Smooth muscle cell (in vitro differentiated cells): ENCODE results near the gene XK. TPM values are rescaled to one million over a fixed set of nuclear protein-coding genes. Genes with fewer than 3 reads are reported as not detected.

Experiments used
- DNase-seq: peaks from one replicate; lab custom pipeline; 2025; ENCODE audit not compliant: unreplicated experiment; lab: John Stamatoyannopoulos, UW
- H2AFZ ChIP-seq: fragments of 200-600 bp; sonication (generic); 2 replicates; pipeline ENCODE4 v1.6.0; 2016; ENCODE audit warnings: antibody characterized with exemption, low read depth, mild to moderate bottlenecking
- H3F3A ChIP-seq: fragments of 200-600 bp; sonication (generic); 2 replicates; pipeline ENCODE4 v1.6.0; 2017; ENCODE audit warnings: antibody characterized with exemption, low read depth
- H3K27ac ChIP-seq: fragments of 200-600 bp; sonication (generic); 2 replicates; pipeline ENCODE4 v1.5.1; 2016; ENCODE audit warnings: low read depth, mild to moderate bottlenecking
- H3K27me3 ChIP-seq: fragments of 200-600 bp; sonication (generic); 2 replicates; pipeline ENCODE4 v1.6.1; 2016; ENCODE audit warnings: low read depth, mild to moderate bottlenecking
- H3K36me3 ChIP-seq: fragments of 200-600 bp; sonication (generic); 2 replicates; pipeline ENCODE4 v1.5.1; 2016; ENCODE audit warnings: low read depth
- H3K4me1 ChIP-seq: fragments of 200-600 bp; sonication (generic); 2 replicates; pipeline ENCODE4 v1.5.1; 2016; ENCODE audit warnings: low read depth
- H3K4me2 ChIP-seq: fragments of 200-600 bp; sonication (generic); 2 replicates; pipeline ENCODE4 v1.6.0; 2016; ENCODE audit warnings: mild to moderate bottlenecking
- H3K4me3 ChIP-seq: fragments of 200-600 bp; sonication (generic); 2 replicates; pipeline ENCODE4 v1.5.1; 2016; ENCODE audit warnings: mild to moderate bottlenecking
- H3K79me2 ChIP-seq: fragments of 200-600 bp; sonication (generic); 2 replicates; pipeline ENCODE4 v1.6.0; 2016; ENCODE audit warnings: low read depth, mild to moderate bottlenecking
- H3K9ac ChIP-seq: fragments of 200-600 bp; sonication (generic); 2 replicates; pipeline ENCODE4 v1.6.0; 2016; ENCODE audit warnings: low read depth
- H3K9me3 ChIP-seq: fragments of 200-600 bp; sonication (generic); replicated peaks from 2 replicates; pipeline ENCODE4 v1.5.1; 2016; ENCODE audit warnings: low read depth
- H4K20me1 ChIP-seq: fragments of 200-600 bp; sonication (generic); 2 replicates; pipeline ENCODE4 v1.6.0; 2016; ENCODE audit warnings: low read depth
- WGBS: methylation state at CpG from one replicate; pipeline ENCODE4 v1.1.7; 2016; ENCODE audit warnings: low lambda C conversion rate; 5-methylcytosine and 5-hydroxymethylcytosine counted together
- polyA plus RNA-seq: library from polyadenylated mRNA; unstranded; fragments of >200 nt; fragmentation: Nextera tagmentation; extraction: Ambion mirVana; gene quantifications from 2 replicates; pipeline ENCODE4 v1.2.1, GENCODE V29; 2016
- total RNA-seq: library from RNA; depleted of rRNA; stranded (reverse); fragments of >200 nt; gene quantifications from 2 replicates; pipeline ENCODE4 v1.2.3, GENCODE V29; 2014
- TF ChIP-seq, protein P1 (sequence below): fragments of 200-600 bp; sonication (generic); IDR thresholded peaks from 2 replicates; pipeline ENCODE4 v1.5.1; 2017; ENCODE audit warnings: borderline replicate concordance, mild to moderate bottlenecking, antibody characterized with exemption; ENCODE audit not compliant: insufficient read depth, poor library complexity, severe bottlenecking

The XK gene
- total and polyA plus RNA-seq, 2 experiments from 2014 or later: 0.13 TPM; not detected in 1

- no peaks in the 10 kb centered on the region for H3K4me1 ChIP-seq
- no peak overlapping the region for H3K27ac ChIP-seq
- WGBS: 80% methylated on average over 1 of the region's 1 CpG
- H3K4me2 ChIP-seq: no peak overlapping the region
- no peaks in the 10 kb centered on the region for H3K36me3 ChIP-seq
- H4K20me1 ChIP-seq: no peaks in the 10 kb centered on the region
- H3K4me3 ChIP-seq: no peak overlapping the region
- TF ChIP-seq, protein P1, sequence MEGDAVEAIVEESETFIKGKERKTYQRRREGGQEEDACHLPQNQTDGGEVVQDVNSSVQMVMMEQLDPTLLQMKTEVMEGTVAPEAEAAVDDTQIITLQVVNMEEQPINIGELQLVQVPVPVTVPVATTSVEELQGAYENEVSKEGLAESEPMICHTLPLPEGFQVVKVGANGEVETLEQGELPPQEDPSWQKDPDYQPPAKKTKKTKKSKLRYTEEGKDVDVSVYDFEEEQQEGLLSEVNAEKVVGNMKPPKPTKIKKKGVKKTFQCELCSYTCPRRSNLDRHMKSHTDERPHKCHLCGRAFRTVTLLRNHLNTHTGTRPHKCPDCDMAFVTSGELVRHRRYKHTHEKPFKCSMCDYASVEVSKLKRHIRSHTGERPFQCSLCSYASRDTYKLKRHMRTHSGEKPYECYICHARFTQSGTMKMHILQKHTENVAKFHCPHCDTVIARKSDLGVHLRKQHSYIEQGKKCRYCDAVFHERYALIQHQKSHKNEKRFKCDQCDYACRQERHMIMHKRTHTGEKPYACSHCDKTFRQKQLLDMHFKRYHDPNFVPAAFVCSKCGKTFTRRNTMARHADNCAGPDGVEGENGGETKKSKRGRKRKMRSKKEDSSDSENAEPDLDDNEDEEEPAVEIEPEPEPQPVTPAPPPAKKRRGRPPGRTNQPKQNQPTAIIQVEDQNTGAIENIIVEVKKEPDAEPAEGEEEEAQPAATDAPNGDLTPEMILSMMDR: no peak
- DNase-seq: no peak
- H3K9me3 ChIP-seq: no peaks in the 10 kb centered on the region
- no peaks in the 10 kb centered on the region for H3K79me2 ChIP-seq
- no peak overlapping the region for H2AFZ ChIP-seq
- no peak overlapping the region for H3K9ac ChIP-seq
- H3K27me3 ChIP-seq: no peaks in the 10 kb centered on the region
- no peaks in the 10 kb centered on the region for H3F3A ChIP-seq
Measured at GRCh38 chrX:37651921-37652452, 33.6 kb upstream of the XK start.

DNA sequence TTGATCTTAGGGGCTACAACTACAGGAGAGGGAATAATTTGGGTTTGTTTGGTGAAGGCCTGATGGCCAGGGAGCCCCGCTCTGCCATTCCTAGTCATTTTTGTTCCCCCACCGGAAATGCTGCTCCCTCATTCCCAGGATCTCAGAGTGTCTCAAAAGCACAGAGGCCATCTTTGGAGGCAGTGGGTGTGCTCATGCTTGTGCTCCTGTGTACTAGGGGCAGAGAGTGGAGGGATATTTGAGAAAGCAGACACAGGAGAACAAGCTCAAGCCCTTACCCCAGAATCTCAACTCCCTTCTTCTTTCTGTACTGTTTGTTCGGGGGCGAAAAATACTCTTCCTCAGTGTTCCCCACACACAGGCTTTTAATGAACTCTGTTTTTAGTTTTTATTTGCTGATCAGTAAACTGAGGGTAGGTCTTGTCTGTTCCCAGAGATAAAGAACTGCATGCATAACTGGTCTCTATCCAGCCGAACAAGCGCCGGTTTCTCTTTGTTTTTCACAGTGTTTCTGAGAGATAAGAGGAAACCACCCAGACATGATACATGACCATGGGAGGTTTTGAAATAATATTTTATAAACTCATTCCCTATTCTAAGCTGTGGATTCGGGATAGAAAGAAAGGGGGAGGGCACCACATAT, 32.9 kb upstream of the XK start:
- H3K4me1 ChIP-seq: no peaks in the 10 kb centered on the region
- no peak overlapping the region for H3K4me3 ChIP-seq
- H4K20me1 ChIP-seq: no peaks in the 10 kb centered on the region
- no peak overlapping the region for H3K4me2 ChIP-seq
- H3K36me3 ChIP-seq: no peaks in the 10 kb centered on the region
- WGBS: 85% methylated on average over 8 of the region's 8 CpGs
- no peak overlapping the region for H3K27ac ChIP-seq
- no peak overlapping the region for H3K9ac ChIP-seq
- DNase-seq: no peak
- H2AFZ ChIP-seq: no peak overlapping the region
- no peaks in the 10 kb centered on the region for H3K27me3 ChIP-seq
- H3K79me2 ChIP-seq: no peaks in the 10 kb centered on the region
- TF ChIP-seq, protein P1: no peak
- no peaks in the 10 kb centered on the region for H3F3A ChIP-seq
- no peaks in the 10 kb centered on the region for H3K9me3 ChIP-seq

GRCh38 chrX:37653397-37654085, 32.0 kb upstream of the XK start:
- TF ChIP-seq, protein P1: no peak
- Histone ChIP-seq H3K4me1 (no peaks in the 10 kb centered on the region), H3K36me3 (no peaks in the 10 kb centered on the region), H2AFZ (no peak overlapping the region), H3K27me3 (no peaks in the 10 kb centered on the region), H3K27ac (no peak overlapping the region), H3K9me3 (no peaks in the 10 kb centered on the region), H4K20me1 (no peaks in the 10 kb centered on the region), H3F3A (no peaks in the 10 kb centered on the region), H3K79me2 (no peaks in the 10 kb centered on the region), H3K9ac (no peak overlapping the region), H3K4me3 (no peak overlapping the region), H3K4me2 (no peak overlapping the region)
- 62% methylated on average over 1 of the region's 1 CpG for WGBS
- DNase-seq: no peak
